Left lung (tissue), 10 donors: ENCODE measurements around the gene ANKDD1B. TPM values are rescaled to one million over a fixed set of nuclear protein-coding genes. Genes with fewer than 3 reads are reported as not detected.
"Not testable (repeated sequence)": the region's sequence is repeated elsewhere in the genome, so short reads cannot be mapped to it uniquely, and the experiment has no call there.

Experiments used
- ATAC-seq: fragments of 200-7000 bp; cut with Tn5 transposase; one replicate; pipeline ENCODE4 v1.9.1; 2020; ENCODE audit warnings: moderate library complexity
- DNase-seq, 4 donors: peaks; one replicate each; pipeline ENCODE4 v3.0.0-alpha.2; 2013 to 2020
- H3K27ac ChIP-seq, 2 donors: fragments of 200-600 bp; sonication (generic) in 1 of 2; one replicate each; pipeline versions ENCODE4 v1.5.0 to v1.8.0; 2020 to 2021
- H3K27me3 ChIP-seq, 2 donors: fragments of 200-600 bp; sonication (generic) in 1 of 2; one replicate each; pipeline versions ENCODE4 v1.5.0 to v1.8.0; 2020 to 2021
- H3K36me3 ChIP-seq, 2 donors: fragments of 200-600 bp; sonication (generic) in 1 of 2; one replicate each; pipeline versions ENCODE4 v1.5.0 to v1.8.0; 2020 to 2021
- H3K4me1 ChIP-seq, 2 donors: fragments of 200-600 bp; one replicate each; pipeline ENCODE4 v1.8.0; 2021
- H3K4me3 ChIP-seq, 2 donors: fragments of 200-600 bp; sonication (generic) in 1 of 2; one replicate each; pipeline versions ENCODE4 v1.5.0 to v1.8.0; 2020 to 2021; ENCODE audit warnings: mild to moderate bottlenecking in 1 of 2
- H3K9me3 ChIP-seq, 2 donors: fragments of 200-600 bp; sonication (generic) in 1 of 2; one replicate each; pipeline versions ENCODE4 v1.5.0 to v1.8.0; 2020 to 2021
- intact Hi-C, 2 donors: fragments of 100-400 bp; cut with DNase I; formaldehyde crosslinking; loops; one replicate each; pipeline versions ENCODE4 v1.11.2 to v1.14.2; 2022
- polyA plus RNA-seq, 6 donors: library from polyadenylated mRNA; unstranded; fragments of 120-200 nt; gene quantifications; one replicate each; pipeline ENCODE4 v1.2.1, GENCODE V29; 2013; ENCODE audit not compliant: insufficient read length in 6 of 6
- total RNA-seq, 2 donors: library from RNA; stranded (reverse); fragmentation: NEBNext Ultra II Directional; extraction: Animal tissue kit (Norgen Biotek cat#: 25700); gene quantifications; one replicate each; pipeline ENCODE4 v1.2.1, GENCODE V29; 2021
- TF ChIP-seq, protein P1 (sequence below), 2 donors: fragments of 200-600 bp; sonication (generic) in 1 of 2; IDR thresholded peaks; one replicate each; pipeline versions ENCODE4 v1.5.0 to v1.8.0; 2021; ENCODE audit warnings: antibody characterized with exemption in 2 of 2
- donor health status: DM: no; HTN: yes; CAD: no.
- donor health status: DM: no; HTN: no; CAD: no.

The ANKDD1B gene
- total and polyA plus RNA-seq, 8 donors: 3.0 to 4.9 (median 4.3) TPM

DNA sequence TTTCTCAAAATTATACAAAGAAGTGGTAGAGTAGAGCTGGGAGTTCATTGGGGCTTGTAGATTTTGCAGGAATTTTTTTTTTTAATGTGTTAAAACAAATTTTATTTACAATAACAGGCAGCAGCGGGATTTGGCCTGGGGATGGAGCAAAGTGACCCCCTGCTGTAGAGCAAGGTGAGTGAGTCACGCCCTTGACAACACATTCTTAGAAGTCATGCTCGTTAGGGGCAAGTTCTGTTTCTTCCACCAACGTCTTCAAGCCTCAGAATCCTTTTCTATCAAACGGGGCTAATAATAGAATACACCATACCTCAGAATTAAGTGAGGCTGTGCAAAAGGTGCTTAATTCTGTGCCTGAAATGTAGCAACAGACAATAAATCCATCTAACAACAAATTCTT, 1.1 kb upstream of the ANKDD1B start:
- ATAC-seq (peak; percentile 5), DNase-seq (no peak)
- Histone ChIP-seq H3K4me3 (no peak overlapping the region), H3K27ac (no peak overlapping the region), H3K27me3 (peaks cover 0 to 14% of the 10 kb centered on the region in 2 donors), H3K4me1 (peaks cover 0 to 25% of the 10 kb centered on the region in 2 donors), H3K9me3 (no peaks in the 10 kb centered on the region), H3K36me3 (no peaks in the 10 kb centered on the region)
- intact Hi-C loops: no loop called here
- TF ChIP-seq, protein P1, sequence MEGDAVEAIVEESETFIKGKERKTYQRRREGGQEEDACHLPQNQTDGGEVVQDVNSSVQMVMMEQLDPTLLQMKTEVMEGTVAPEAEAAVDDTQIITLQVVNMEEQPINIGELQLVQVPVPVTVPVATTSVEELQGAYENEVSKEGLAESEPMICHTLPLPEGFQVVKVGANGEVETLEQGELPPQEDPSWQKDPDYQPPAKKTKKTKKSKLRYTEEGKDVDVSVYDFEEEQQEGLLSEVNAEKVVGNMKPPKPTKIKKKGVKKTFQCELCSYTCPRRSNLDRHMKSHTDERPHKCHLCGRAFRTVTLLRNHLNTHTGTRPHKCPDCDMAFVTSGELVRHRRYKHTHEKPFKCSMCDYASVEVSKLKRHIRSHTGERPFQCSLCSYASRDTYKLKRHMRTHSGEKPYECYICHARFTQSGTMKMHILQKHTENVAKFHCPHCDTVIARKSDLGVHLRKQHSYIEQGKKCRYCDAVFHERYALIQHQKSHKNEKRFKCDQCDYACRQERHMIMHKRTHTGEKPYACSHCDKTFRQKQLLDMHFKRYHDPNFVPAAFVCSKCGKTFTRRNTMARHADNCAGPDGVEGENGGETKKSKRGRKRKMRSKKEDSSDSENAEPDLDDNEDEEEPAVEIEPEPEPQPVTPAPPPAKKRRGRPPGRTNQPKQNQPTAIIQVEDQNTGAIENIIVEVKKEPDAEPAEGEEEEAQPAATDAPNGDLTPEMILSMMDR (IDR thresholded peaks at IDR 0.05): no peak

DNA sequence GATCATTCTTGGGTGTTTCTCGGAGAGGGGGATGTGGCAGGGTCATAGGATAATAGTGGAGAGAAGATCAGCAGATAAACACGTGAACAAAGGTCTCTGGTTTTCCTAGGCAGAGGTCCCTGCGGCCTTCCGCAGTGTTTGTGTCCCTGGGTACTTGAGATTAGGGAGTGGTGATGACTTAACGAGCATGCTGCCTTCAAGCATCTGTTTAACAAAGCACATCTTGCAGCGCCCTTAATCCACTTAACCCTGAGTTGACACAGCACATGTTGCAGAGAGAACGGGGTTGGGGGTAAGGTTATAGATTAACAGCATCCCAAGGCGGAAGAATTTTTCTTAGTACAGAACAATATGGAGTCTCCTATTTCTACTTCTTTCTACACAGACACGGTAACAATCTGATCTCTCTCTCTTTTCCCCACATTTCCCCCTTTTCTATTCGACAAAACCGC, 368 bp upstream of the ANKDD1B start:
- intact Hi-C loops, H3K36me3 ChIP-seq, H3K9me3 ChIP-seq: not testable (repeated sequence)
- Histone ChIP-seq H3K27me3 (peaks cover 0 to 14% of the 10 kb centered on the region in 2 donors), H3K4me3 (peak overlapping the region; percentile 35 to 38), H3K27ac (peak overlapping the region; percentile 80 to 82), H3K4me1 (peaks cover 0 to 25% of the 10 kb centered on the region in 2 donors)
- ATAC-seq (peak; percentile 45), DNase-seq (peak in 2 of 4 donors; percentile 32 to 40)

DNA sequence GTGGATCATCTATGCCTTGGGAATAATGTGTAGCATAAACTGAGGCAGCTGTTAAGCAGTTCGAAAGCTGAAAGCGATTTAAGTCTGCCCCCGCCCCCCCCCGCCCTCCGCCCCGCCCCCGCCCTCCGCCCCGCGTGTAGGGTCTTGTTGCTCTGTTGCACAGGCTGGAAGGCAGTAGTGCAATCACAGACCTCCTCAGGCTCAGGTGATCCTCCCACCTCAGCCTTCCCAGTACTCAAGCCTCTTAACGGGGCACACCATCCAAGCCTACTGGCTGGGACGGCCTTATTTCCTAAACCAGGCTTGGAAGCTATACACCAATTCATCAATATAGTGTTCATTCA, 945 bp downstream of the ANKDD1B start:
- DNase-seq: peak in 1 of 4 donors; percentile 82
- ATAC-seq: peak; percentile 52

DNA sequence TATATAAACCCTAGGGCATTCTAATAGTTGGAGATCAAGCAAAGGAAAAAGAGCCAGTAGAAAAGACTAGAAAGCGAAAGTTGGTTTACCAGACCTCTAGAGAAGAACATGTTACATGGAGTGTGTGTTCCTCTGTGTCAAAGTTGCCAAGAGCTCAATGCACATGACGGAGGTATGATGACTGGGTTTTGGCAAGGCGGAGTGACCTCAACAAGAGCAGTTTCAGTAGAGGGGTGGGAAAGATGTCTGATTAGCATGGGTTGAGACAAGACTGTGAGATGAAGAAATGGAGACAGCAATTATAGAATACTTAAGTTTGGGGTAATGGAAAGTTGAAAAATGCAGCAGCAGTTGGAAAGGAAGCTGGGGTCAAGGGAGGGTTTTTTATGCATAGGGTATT, 1.6 kb downstream of the ANKDD1B start:
- no peak for ATAC-seq
- TF ChIP-seq, protein P1 (IDR thresholded peaks at IDR 0.05): no peak
- intact Hi-C loops: no loop called here

More for the DNA sequence above, 945 bp downstream of the ANKDD1B start:
- Histone ChIP-seq H3K27me3 (peaks cover 0 to 14% of the 10 kb centered on the region in 2 donors), H3K4me1 (peaks cover 0 to 20% of the 10 kb centered on the region in 2 donors), H3K27ac (peak overlapping the region in 1 of 2 donors; percentile 40), H3K36me3 (no peaks in the 10 kb centered on the region), H3K4me3 (peak overlapping the region in 1 of 2 donors; percentile 35), H3K9me3 (no peaks in the 10 kb centered on the region)
- intact Hi-C loops: no loop called here
- TF ChIP-seq, protein P1 (IDR thresholded peaks at IDR 0.05): no peak

DNA sequence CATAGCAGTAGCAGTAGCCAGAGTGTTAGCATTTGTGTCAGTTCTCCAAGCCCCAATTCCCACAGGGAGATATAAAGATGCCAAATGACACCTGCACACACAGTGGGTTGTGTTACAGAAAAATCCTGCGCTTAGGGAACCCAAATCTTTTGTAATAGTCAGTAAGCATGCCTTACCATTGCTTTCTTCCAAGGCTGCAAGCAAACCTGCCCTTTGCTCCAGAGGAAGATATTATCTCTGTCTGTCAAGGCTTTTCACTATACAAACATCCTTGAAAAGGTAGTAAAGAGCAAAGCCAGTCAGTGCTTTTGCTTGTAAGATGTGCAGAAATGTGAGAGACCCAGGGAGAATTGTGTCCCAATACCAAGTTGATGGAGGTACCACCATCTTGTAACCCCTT, 2.9 kb downstream of the ANKDD1B start:
- no peak overlapping the region for H3K4me3 ChIP-seq
- TF ChIP-seq, protein P1 (IDR thresholded peaks at IDR 0.05): no peak
- peaks cover 0 to 14% of the 10 kb centered on the region in 2 donors for H3K27me3 ChIP-seq
- ATAC-seq (no peak), DNase-seq (no peak)
- no peaks in the 10 kb centered on the region for H3K36me3 ChIP-seq
- H3K27ac ChIP-seq: no peak overlapping the region
- H3K4me1 ChIP-seq: peaks cover 3 to 18% of the 10 kb centered on the region in 2 donors
- intact Hi-C loops: no loop called here
- no peaks in the 10 kb centered on the region for H3K9me3 ChIP-seq

More for the DNA sequence above, 1.6 kb downstream of the ANKDD1B start:
- Histone ChIP-seq H3K36me3 (no peaks in the 10 kb centered on the region), H3K4me3 (no peak overlapping the region), H3K27ac (no peak overlapping the region), H3K4me1 (peaks cover 0 to 18% of the 10 kb centered on the region in 2 donors), H3K27me3 (peaks cover 0 to 14% of the 10 kb centered on the region in 2 donors), H3K9me3 (no peaks in the 10 kb centered on the region)
- peak in 2 of 4 donors; percentile 53 to 80 for DNase-seq

DNA sequence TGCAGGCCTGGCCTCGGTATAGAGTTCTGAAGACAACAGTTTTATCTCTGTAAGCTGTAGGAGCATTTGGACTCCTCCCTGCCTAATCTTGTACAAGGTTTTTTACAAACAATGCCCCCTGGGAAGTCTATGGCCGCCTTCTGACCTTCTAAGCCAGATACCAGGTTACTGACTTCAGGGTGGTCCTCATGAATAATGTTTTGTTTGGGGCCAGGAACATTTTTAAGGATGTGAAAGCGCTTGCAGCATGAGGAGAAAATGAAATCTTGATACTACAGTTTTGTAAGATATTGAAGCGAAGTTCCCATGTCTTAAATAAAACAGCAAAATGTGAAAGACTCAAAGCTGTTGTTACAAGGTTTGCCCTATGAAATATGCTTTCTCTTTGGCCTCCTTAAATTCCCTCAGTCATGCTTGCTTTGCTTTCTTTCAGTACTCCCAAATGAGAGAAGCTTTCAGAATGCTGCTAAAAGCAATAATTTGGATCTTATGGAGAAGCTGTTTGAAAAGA, 5.2 kb downstream of the ANKDD1B start:
- Histone ChIP-seq H3K27ac (peak overlapping the region; percentile 31 to 74), H3K36me3 (no peaks in the 10 kb centered on the region), H3K27me3 (peaks cover 0 to 7% of the 10 kb centered on the region in 2 donors), H3K4me3 (no peak overlapping the region), H3K9me3 (no peaks in the 10 kb centered on the region), H3K4me1 (peaks cover 3 to 6% of the 10 kb centered on the region in 2 donors)
- ATAC-seq: no peak
- DNase-seq: peak in 1 of 4 donors; percentile 33
- intact Hi-C loops: no loop called here
- TF ChIP-seq, protein P1 (IDR thresholded peaks at IDR 0.05): no peak
